ENCODE measurements around the gene SLC11A1. TPM values are rescaled to one million over a fixed set of nuclear protein-coding genes. Genes with fewer than 3 reads are reported as not detected.

The SLC11A1 gene
- total RNA-seq, 4 donors from 2014 or later: 0.26 to 14.0 (median 4.2) TPM

- intact Hi-C loops (cut with DNase I; ENCODE audit: low total_unique reads): no loop called here
- no peaks in the 10 kb centered on the region for H3K9me3 ChIP-seq
- no peak overlapping the region for H3K27ac ChIP-seq
- DNase-seq: no peak
- no peaks in the 10 kb centered on the region for H3K27me3 ChIP-seq
- TF ChIP-seq CTCF (IDR thresholded peaks at IDR 0.05): no peak
- TF ChIP-seq POLR2A (IDR thresholded peaks at IDR 0.05): no peak
- no peak overlapping the region for H3K4me3 ChIP-seq
- H3K36me3 ChIP-seq: no peaks in the 10 kb centered on the region
- H3K4me1 ChIP-seq: peaks cover 0 to 4% of the 10 kb centered on the region in 2 donors
Observed at GRCh38 chr2:218340656-218341055, 41.4 kb upstream of the SLC11A1 start.

DNA sequence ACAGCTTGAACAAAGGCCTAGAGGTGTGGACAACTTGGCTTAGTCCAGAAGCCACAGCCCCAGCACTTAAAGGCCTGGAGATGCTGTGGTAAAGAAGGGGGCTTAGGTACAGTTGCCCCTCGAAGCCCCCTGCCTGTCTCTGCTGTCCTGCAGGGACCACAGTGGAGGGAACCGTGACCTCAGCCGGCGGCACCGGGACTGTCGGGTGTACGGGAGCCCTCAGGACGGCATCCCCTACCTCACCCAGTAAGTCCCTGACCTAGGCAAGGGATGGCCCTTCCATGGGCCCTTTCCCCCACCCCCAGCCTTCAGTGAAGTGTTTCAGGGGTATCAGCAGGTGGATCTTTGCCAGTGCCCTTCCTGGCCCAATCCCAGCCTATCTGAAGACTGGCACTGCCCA, 40.7 kb upstream of the SLC11A1 start:
- DNase-seq: no peak
- TF ChIP-seq POLR2A (IDR thresholded peaks at IDR 0.05) (no peak), CTCF (IDR thresholded peaks at IDR 0.05) (no peak)
- intact Hi-C loops (cut with DNase I; ENCODE audit: low total_unique reads): no loop called here
- Histone ChIP-seq H3K4me3 (no peak overlapping the region), H3K4me1 (peaks cover 0 to 4% of the 10 kb centered on the region in 2 donors), H3K27me3 (no peaks in the 10 kb centered on the region), H3K36me3 (no peaks in the 10 kb centered on the region), H3K9me3 (no peaks in the 10 kb centered on the region), H3K27ac (no peak overlapping the region)

DNA sequence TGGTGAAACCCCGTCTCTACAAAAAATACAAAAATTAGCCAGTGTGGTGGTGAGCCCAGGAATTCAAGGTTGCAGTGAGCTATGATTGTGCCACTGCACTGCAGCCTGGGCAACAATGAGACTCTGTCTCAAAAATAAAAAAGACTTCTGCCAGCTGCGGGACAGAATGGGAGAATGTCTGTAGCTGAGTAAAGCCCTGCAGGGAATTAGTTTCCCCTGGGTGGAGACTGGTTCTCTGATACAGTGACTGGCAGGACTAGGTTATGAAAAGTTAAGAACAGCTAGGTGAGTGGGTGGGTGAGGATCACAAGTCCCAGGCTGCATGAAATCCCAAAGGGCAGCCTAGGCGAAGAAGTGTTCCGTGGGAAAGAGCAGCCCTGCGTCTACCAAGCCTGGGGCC, 39.2 kb upstream of the SLC11A1 start:
- Histone ChIP-seq H3K4me3 (no peak overlapping the region), H3K27ac (no peak overlapping the region), H3K36me3 (no peaks in the 10 kb centered on the region), H3K27me3 (no peaks in the 10 kb centered on the region), H3K4me1 (peaks cover 0 to 4% of the 10 kb centered on the region in 2 donors), H3K9me3 (no peaks in the 10 kb centered on the region)
- no peak for TF ChIP-seq POLR2A (IDR thresholded peaks at IDR 0.05)
- no peak for TF ChIP-seq CTCF (IDR thresholded peaks at IDR 0.05)
- intact Hi-C loops (cut with DNase I; ENCODE audit: low total_unique reads): no loop called here
- no peak for DNase-seq

- no peaks in the 10 kb centered on the region for H3K9me3 ChIP-seq
- DNase-seq: no peak
- H3K4me1 ChIP-seq: peaks cover 0 to 4% of the 10 kb centered on the region in 2 donors
- no peak overlapping the region for H3K27ac ChIP-seq
- no peak overlapping the region for H3K4me3 ChIP-seq
- intact Hi-C loops (cut with DNase I; ENCODE audit: low total_unique reads): no loop called here
- TF ChIP-seq POLR2A (IDR thresholded peaks at IDR 0.05) (no peak), CTCF (IDR thresholded peaks at IDR 0.05) (no peak)
- no peaks in the 10 kb centered on the region for H3K27me3 ChIP-seq
- no peaks in the 10 kb centered on the region for H3K36me3 ChIP-seq
Observed at GRCh38 chr2:218343591-218343990, 38.5 kb upstream of the SLC11A1 start.

GRCh38 chr2:218344090-218344754, 37.9 kb upstream of the SLC11A1 start:
- H3K27ac ChIP-seq: no peak overlapping the region
- intact Hi-C loops (cut with DNase I; ENCODE audit: low total_unique reads): no loop called here
- no peak for DNase-seq
- H3K27me3 ChIP-seq: no peaks in the 10 kb centered on the region
- H3K9me3 ChIP-seq: no peaks in the 10 kb centered on the region
- H3K36me3 ChIP-seq: no peaks in the 10 kb centered on the region
- H3K4me1 ChIP-seq: peaks cover 0 to 4% of the 10 kb centered on the region in 2 donors
- no peak overlapping the region for H3K4me3 ChIP-seq
- TF ChIP-seq POLR2A (IDR thresholded peaks at IDR 0.05): no peak
- TF ChIP-seq CTCF (IDR thresholded peaks at IDR 0.05): no peak
